OCI-LY3 (cell line): ENCODE results near the gene RNF44.

Experiments used
- H2AFZ ChIP-seq: fragments of 200-600, 300-600 bp; shearing (Covaris generic); 2 replicates; pipeline ENCODE4 v1.6.0; 2014; ENCODE audit warnings: antibody characterized with exemption, low read depth, low read length
- H3K27ac ChIP-seq: fragments of 200-600, 300-600 bp; sonication (generic); 2 replicates; pipeline ENCODE4 v1.5.1; 2014; ENCODE audit warnings: mild to moderate bottlenecking, low read length, moderate library complexity, mixed read lengths
- H3K27me3 ChIP-seq: fragments of 200-600, 300-600 bp; sonication (generic); 2 replicates; pipeline ENCODE4 v1.6.1; 2014; ENCODE audit warnings: low read depth, low read length, mixed read lengths
- H3K36me3 ChIP-seq: fragments of 200-600, 300-600 bp; sonication (generic); replicated peaks from 2 replicates; pipeline ENCODE3; 2014; ENCODE audit warnings: low read depth, low read length, mixed read lengths
- H3K4me1 ChIP-seq: fragments of 300-600, 200-600 bp; sonication (generic); 2 replicates; pipeline ENCODE4 v1.6.1; 2014; ENCODE audit warnings: low read length, mixed read lengths
- H3K4me2 ChIP-seq: fragments of 200-600, 300-600 bp; sonication (generic); 2 replicates; pipeline ENCODE4 v1.6.1; 2014; ENCODE audit warnings: low read length, mixed read lengths
- H3K4me3 ChIP-seq: fragments of 300-600, 200-600 bp; sonication (generic); 2 replicates; pipeline ENCODE4 v1.5.1; 2014; ENCODE audit warnings: antibody characterized with exemption, mild to moderate bottlenecking, low read length, moderate library complexity
- H3K79me2 ChIP-seq: fragments of 300-600, 200-600 bp; shearing (Covaris generic); 2 replicates; pipeline ENCODE4 v1.6.1; 2014; ENCODE audit warnings: mild to moderate bottlenecking, low read length, mixed read lengths
- H3K9ac ChIP-seq: fragments of 300-600, 200-600 bp; shearing (Covaris generic); 2 replicates; pipeline ENCODE4 v1.6.0; 2014; ENCODE audit warnings: mild to moderate bottlenecking, low read length, moderate library complexity
- H3K9me3 ChIP-seq: fragments of 200-600, 300-600 bp; shearing (Covaris generic); 2 replicates; pipeline ENCODE4 v1.6.1; 2014; ENCODE audit warnings: low read length, mixed read lengths; ENCODE audit not compliant: insufficient read depth
- H4K20me1 ChIP-seq: fragments of 200-600, 300-600 bp; sonication (generic); 2 replicates; pipeline ENCODE4 v1.6.1; 2016; ENCODE audit warnings: low read length, mixed read lengths; ENCODE audit not compliant: insufficient read depth
- EZH2phosphoT487 ChIP-seq: fragments of 200-600 bp; shearing (Covaris generic); IDR thresholded peaks from 2 replicates; pipeline ENCODE4 v1.6.1; 2018; ENCODE audit warnings: antibody characterized with exemption, mixed run types, low read depth
- TF ChIP-seq, protein P1 (sequence below): fragments of 200-600, 300-600 bp; sonication (generic); IDR thresholded peaks from 2 replicates; pipeline ENCODE4 v1.5.1; 2014; ENCODE audit warnings: antibody characterized with exemption, low read length, low read depth

The RNF44 gene

DNA sequence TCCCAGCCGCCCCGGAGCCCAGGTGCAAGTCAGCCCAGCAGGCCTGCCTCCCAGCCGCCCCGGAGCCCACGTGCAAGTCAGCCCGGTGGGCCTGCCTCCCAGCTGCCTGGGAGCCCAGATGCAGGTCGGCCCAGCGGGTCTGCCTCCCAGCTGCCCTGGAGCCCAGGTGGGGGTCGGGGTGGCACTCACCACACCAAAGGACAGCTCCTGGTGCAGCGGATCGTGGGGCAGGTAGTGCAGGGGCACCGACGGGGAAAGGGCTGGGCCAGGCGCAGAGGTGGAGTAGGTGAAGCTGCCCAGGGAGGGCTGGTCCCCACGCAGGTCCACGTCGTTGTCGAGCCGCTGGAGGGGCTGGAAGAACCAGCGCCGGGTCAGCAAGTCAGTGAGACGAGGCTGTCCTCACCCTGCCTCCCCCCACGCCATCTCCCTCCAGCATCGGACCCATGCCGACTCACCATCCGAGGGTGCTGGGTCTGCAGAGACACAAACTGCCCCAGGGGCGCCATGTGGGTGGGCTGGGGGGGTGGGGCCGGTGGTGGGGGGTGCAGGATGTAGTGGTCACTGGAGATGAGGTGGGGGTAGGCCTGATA lies 6.7 kb downstream of the RNF44 start:
- H3K36me3 ChIP-seq: peaks cover 44% of the 10 kb centered on the region
- no peak overlapping the region for H3K4me2 ChIP-seq
- H3K27ac ChIP-seq: no peak overlapping the region
- H3K4me1 ChIP-seq: peaks cover 22% of the 10 kb centered on the region
- H3K9me3 ChIP-seq: no peaks in the 10 kb centered on the region
- H2AFZ ChIP-seq: no peak overlapping the region
- H4K20me1 ChIP-seq: peaks cover 37% of the 10 kb centered on the region
- H3K27me3 ChIP-seq: no peaks in the 10 kb centered on the region
- no peak overlapping the region for H3K9ac ChIP-seq
- TF ChIP-seq EZH2phosphoT487: no peak
- TF ChIP-seq, protein P1, sequence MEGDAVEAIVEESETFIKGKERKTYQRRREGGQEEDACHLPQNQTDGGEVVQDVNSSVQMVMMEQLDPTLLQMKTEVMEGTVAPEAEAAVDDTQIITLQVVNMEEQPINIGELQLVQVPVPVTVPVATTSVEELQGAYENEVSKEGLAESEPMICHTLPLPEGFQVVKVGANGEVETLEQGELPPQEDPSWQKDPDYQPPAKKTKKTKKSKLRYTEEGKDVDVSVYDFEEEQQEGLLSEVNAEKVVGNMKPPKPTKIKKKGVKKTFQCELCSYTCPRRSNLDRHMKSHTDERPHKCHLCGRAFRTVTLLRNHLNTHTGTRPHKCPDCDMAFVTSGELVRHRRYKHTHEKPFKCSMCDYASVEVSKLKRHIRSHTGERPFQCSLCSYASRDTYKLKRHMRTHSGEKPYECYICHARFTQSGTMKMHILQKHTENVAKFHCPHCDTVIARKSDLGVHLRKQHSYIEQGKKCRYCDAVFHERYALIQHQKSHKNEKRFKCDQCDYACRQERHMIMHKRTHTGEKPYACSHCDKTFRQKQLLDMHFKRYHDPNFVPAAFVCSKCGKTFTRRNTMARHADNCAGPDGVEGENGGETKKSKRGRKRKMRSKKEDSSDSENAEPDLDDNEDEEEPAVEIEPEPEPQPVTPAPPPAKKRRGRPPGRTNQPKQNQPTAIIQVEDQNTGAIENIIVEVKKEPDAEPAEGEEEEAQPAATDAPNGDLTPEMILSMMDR: no peak
- peaks cover 40% of the 10 kb centered on the region for H3K79me2 ChIP-seq
- H3K4me3 ChIP-seq: no peak overlapping the region

DNA sequence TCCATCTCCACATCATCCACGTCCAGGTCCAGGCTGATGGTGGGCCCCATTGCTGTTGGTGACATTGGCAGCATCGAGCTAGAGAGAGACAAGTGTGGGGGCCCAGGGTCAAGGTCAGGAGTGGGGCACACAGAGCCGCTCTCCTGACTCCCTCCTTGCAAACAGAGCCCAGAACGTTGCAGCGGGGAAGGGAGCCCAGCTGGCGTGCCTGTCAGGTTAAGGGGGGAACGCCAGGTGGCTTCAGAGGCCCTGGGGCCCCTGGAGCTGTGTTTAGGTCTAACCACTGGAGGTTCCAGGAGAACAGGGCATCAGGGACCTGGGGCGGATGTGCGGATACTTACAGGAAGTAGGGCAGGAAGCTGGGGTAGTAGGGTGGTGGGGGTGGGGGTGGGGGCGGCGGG lies 7.5 kb downstream of the RNF44 start:
- H2AFZ ChIP-seq: no peak overlapping the region
- no peak for TF ChIP-seq EZH2phosphoT487
- TF ChIP-seq, protein P1: no peak
- H3K27me3 ChIP-seq: no peaks in the 10 kb centered on the region
- H3K27ac ChIP-seq: no peak overlapping the region
- H4K20me1 ChIP-seq: peaks cover 31% of the 10 kb centered on the region
- H3K4me2 ChIP-seq: no peak overlapping the region
- no peak overlapping the region for H3K9ac ChIP-seq
- peaks cover 14% of the 10 kb centered on the region for H3K4me1 ChIP-seq
- no peak overlapping the region for H3K4me3 ChIP-seq
- H3K79me2 ChIP-seq: peaks cover 32% of the 10 kb centered on the region
- peaks cover 38% of the 10 kb centered on the region for H3K36me3 ChIP-seq
- no peaks in the 10 kb centered on the region for H3K9me3 ChIP-seq

DNA sequence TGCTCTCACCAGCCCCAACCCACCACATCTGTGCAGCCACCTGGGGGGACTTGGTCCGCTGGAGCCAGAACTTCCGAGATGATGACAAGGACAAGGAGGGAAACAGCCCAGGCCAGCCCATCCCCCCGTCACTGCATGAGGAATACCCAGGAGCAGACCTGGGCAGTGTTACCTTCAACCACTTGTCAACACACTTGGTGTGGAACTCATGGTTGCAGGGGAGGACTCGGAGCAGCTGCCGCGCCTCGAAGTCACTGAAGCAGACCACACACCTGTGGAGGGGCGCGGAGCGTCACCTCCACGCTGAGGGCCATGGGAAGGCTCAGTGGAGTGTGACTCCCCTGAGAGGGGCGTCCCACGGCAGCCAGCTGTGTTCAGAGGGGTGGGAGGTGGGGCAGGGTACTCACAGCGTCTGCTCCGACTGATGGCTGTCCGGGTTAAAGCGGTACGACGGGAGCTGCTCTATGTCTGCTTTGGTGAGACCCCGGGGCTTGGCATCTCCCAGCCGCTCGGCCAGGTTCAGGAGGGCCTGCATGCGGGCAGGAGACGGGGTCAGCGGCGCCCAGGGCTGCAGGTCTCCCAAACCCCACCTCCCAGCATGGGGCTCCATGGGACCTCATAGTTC lies 8.0 kb downstream of the RNF44 start:
- Histone ChIP-seq H3K79me2 (peaks cover 27% of the 10 kb centered on the region), H3K9me3 (no peaks in the 10 kb centered on the region), H3K27me3 (no peaks in the 10 kb centered on the region), H3K9ac (no peak overlapping the region), H3K4me3 (no peak overlapping the region), H3K4me1 (peaks cover 9% of the 10 kb centered on the region), H4K20me1 (peaks cover 26% of the 10 kb centered on the region), H3K36me3 (peaks cover 35% of the 10 kb centered on the region), H2AFZ (no peak overlapping the region), H3K27ac (no peak overlapping the region), H3K4me2 (no peak overlapping the region)
- no peak for TF ChIP-seq EZH2phosphoT487
- TF ChIP-seq, protein P1: no peak

DNA sequence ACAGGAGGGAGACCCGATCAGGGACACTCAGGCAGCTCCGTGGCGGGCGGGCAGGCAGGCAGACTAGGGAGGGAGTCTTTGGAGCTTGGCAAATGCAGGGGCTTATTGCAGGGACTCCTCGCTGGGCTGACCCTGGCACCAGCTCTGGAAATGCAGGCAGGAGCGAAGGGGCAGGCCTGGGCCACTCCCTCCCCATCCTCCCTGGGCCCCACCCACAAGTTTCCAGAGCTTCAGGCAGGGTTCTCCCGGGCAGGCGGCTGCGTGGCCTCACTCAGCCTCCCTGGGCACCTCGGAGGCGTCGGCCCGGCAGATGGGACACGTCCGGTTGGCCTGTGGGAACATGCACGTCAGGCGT lies 8.5 kb downstream of the RNF44 start:
- Histone ChIP-seq H3K79me2 (peaks cover 22% of the 10 kb centered on the region), H2AFZ (no peak overlapping the region), H3K4me2 (no peak overlapping the region), H3K36me3 (peaks cover 35% of the 10 kb centered on the region), H3K9ac (no peak overlapping the region), H3K9me3 (no peaks in the 10 kb centered on the region), H3K27ac (no peak overlapping the region), H3K4me1 (peaks cover 4% of the 10 kb centered on the region; the same call in 1 of the 2 replicates), H3K4me3 (no peak overlapping the region), H4K20me1 (peaks cover 21% of the 10 kb centered on the region), H3K27me3 (no peaks in the 10 kb centered on the region)
- TF ChIP-seq, protein P1: no peak
- TF ChIP-seq EZH2phosphoT487: no peak
